Keratinocyte (primary cell): ENCODE results near the gene SLC9A2. TPM values are rescaled to one million over a fixed set of nuclear protein-coding genes. Genes with fewer than 3 reads are reported as not detected.

ENCODE experiments used
- DNase-seq: peaks from one replicate; pipeline ENCODE4 v3.0.0-alpha.2; 2011; ENCODE audit warnings: low read depth, missing footprints, low spot score
- FAIRE-seq: peaks from 2 replicates; lab custom pipeline; 2011; peaks lifted over from hg19 to GRCh38; lab: Jason Lieb, UNC
- H2AFZ ChIP-seq: 2 replicates; pipeline ENCODE4 v1.6.0; 2012; ENCODE audit warnings: low read length, control low read depth, inconsistent platforms; ENCODE audit not compliant: control insufficient read depth
- H3K27ac ChIP-seq: 2 replicates; pipeline ENCODE4 v1.5.1; 2011; ENCODE audit warnings: low read length; ENCODE audit not compliant: control insufficient read depth, insufficient read depth
- H3K27me3 ChIP-seq: 3 replicates; pipeline ENCODE4 v1.6.0; 2011; ENCODE audit warnings: low read length; ENCODE audit not compliant: control insufficient read depth, insufficient read depth; ENCODE audit errors: extremely low read depth
- H3K36me3 ChIP-seq, 2 experiments: 2 replicates in 1 of 2; 3 replicates in 1 of 2; pipeline ENCODE4 v1.5.1; 2011; ENCODE audit warnings: low read length in 2 of 2, mild to moderate bottlenecking in 1 of 2; ENCODE audit not compliant: control insufficient read depth in 2 of 2, insufficient read depth in 2 of 2; ENCODE audit errors: extremely low read depth in 1 of 2
- H3K4me1 ChIP-seq: 3 replicates; pipeline ENCODE4 v1.5.1; 2011; ENCODE audit warnings: low read length; ENCODE audit not compliant: control insufficient read depth, insufficient read depth; ENCODE audit errors: extremely low read depth
- H3K4me2 ChIP-seq: 3 replicates; pipeline ENCODE4 v1.6.0; 2011; ENCODE audit warnings: low read depth, low read length; ENCODE audit not compliant: control insufficient read depth, insufficient read depth; ENCODE audit errors: extremely low read depth
- H3K4me3 ChIP-seq, 3 experiments: fragments of 200-600 bp in 1 of 3; sonication (generic) in 1 of 3; 2 replicates in 2 of 3; 3 replicates in 1 of 3; pipeline ENCODE4 v1.5.1; 2011 to 2016; ENCODE audit warnings: low read length in 3 of 3, mild to moderate bottlenecking in 3 of 3, control low read depth in 2 of 3, inconsistent platforms in 1 of 3, low read depth in 1 of 3, mixed read lengths in 1 of 3, mixed run types in 1 of 3, moderate library complexity in 1 of 3; ENCODE audit not compliant: control insufficient read depth in 2 of 3, insufficient read depth in 2 of 3; ENCODE audit errors: extremely low read depth in 1 of 3
- H3K79me2 ChIP-seq: 2 replicates; pipeline ENCODE4 v1.6.0; 2012; ENCODE audit warnings: low read length; ENCODE audit not compliant: control insufficient read depth, insufficient read depth
- H3K9ac ChIP-seq: 3 replicates; pipeline ENCODE4 v1.6.0; 2011; ENCODE audit warnings: low read length; ENCODE audit not compliant: control insufficient read depth, insufficient read depth; ENCODE audit errors: extremely low read depth
- H3K9me1 ChIP-seq: 3 replicates; pipeline ENCODE4 v1.6.0; 2011; ENCODE audit warnings: low read length; ENCODE audit not compliant: control insufficient read depth, insufficient read depth; ENCODE audit errors: extremely low read depth
- H3K9me3 ChIP-seq: 2 replicates; pipeline ENCODE4 v1.5.1; 2012; ENCODE audit warnings: low read depth, low read length; ENCODE audit not compliant: control insufficient read depth
- H4K20me1 ChIP-seq: 3 replicates; pipeline ENCODE4 v1.6.0; 2011; ENCODE audit warnings: low read length; ENCODE audit not compliant: control insufficient read depth, insufficient read depth; ENCODE audit errors: extremely low read depth
- CTCF ChIP-seq, 3 experiments: IDR thresholded peaks in 1 of 3; conservative IDR thresholded peaks in 1 of 3; optimal IDR thresholded peaks in 1 of 3; 2 replicates in 2 of 3; 3 replicates in 1 of 3; pipeline versions ENCODE3 to v1.5.1; 2011; ENCODE audit warnings: low read length in 3 of 3, mild to moderate bottlenecking in 3 of 3, moderate library complexity in 2 of 3, control low read depth in 1 of 3, inconsistent platforms in 1 of 3; ENCODE audit not compliant: insufficient read depth in 2 of 3; ENCODE audit errors: extremely low read depth in 1 of 3
- EZH2 ChIP-seq: IDR thresholded peaks from one replicate; pipeline ENCODE4 v1.6.1; 2012; ENCODE audit warnings: inconsistent platforms, mild to moderate bottlenecking, low read length, moderate library complexity
- dilution Hi-C: fragments of 300-500 bp; cut with MboI; formaldehyde crosslinking; loops from one replicate; pipeline ENCODE4 v1.7.0; 2020; ENCODE audit warnings: low sequenced_read_pairs; ENCODE audit not compliant: extremely low pct_ligation_motif_present
- polyA plus RNA-seq, 5 experiments: library from polyadenylated mRNA; depleted of rRNA in 3 of 5; stranded (reverse) in 3 of 5; stranded (forward) in 1 of 5; unstranded in 1 of 5; fragments of >200 nt; gene quantifications; 1 replicate in 1 of 5; 2 replicates in 3 of 5; 3 replicates in 1 of 5; pipeline versions ENCODE4 v1.2.1 to v1.2.3, GENCODE V29; 2011 to 2012; ENCODE audit warnings: missing spikeins in 2 of 5, low read depth in 1 of 5, low replicate concordance in 1 of 5

SLC9A2 gene
- polyA plus RNA-seq, 1 donor (not counting 4 experiments of a cell fraction or from before 2014, with no cell fraction given) = 0.13 TPM

GRCh38 chr2:102677244-102678215 is 58.2 kb downstream of the SLC9A2 start:
- peak overlapping the region; percentile 25 for H2AFZ ChIP-seq
- FAIRE-seq = peak; percentile 43

DNA sequence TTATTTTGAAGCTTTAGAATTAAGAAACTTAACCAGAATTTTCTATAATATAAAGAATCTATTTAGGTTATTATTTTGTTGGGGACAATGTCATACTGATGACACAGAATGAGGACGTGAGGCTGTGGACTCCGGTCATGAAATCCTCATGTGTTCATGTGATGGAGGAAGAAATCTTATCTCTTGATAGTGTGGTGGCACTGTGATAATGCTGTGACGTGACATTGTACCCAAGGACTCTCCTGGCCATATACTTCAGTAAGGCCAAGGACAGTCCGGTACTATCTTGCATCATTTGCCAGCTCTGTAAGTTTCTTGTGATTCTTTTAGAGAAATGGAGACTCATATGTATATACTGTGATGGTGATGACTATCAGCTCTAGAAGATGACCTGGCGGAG is 59.1 kb downstream of the SLC9A2 start:
- Histone ChIP-seq H3K27me3 (no peaks in the 10 kb centered on the region), H3K9ac (no peak overlapping the region), H4K20me1 (no peaks in the 10 kb centered on the region), H2AFZ (no peak overlapping the region), H3K79me2 (no peaks in the 10 kb centered on the region), H3K4me2 (no peak overlapping the region), H3K36me3 (no peaks in the 10 kb centered on the region), H3K4me1 (peaks cover 7% of the 10 kb centered on the region), H3K27ac (no peak overlapping the region), H3K9me1 (no peaks in the 10 kb centered on the region), H3K4me3 (no peak overlapping the region), H3K9me3 (no peaks in the 10 kb centered on the region)
- dilution Hi-C loops = no loop called here
- DNase-seq (no peak), FAIRE-seq (no peak)
- TF ChIP-seq EZH2 (no peak), CTCF (optimal IDR thresholded peaks at IDR 0.05 in 1 of 3, IDR thresholded peaks at IDR 0.05 in 1 of 3, conservative IDR thresholded peaks at IDR 0.05 in 1 of 3; ENCODE audit: extremely low read depth in 1 of 3, insufficient read depth in 2 of 3, low read length in 3 of 3) (no peak)

More at GRCh38 chr2:102677244-102678215, 58.2 kb downstream of the SLC9A2 start:
- no peak overlapping the region for H3K9ac ChIP-seq
- no peak overlapping the region for H3K4me3 ChIP-seq
- dilution Hi-C loops = no loop called here
- no peaks in the 10 kb centered on the region for H3K79me2 ChIP-seq
- no peaks in the 10 kb centered on the region for H3K9me3 ChIP-seq
- H3K27me3 ChIP-seq = no peaks in the 10 kb centered on the region
- H3K27ac ChIP-seq = no peak overlapping the region
- H3K9me1 ChIP-seq = no peaks in the 10 kb centered on the region
- H3K4me2 ChIP-seq = peak overlapping the region; percentile 23
- H3K36me3 ChIP-seq = no peaks in the 10 kb centered on the region
- peaks cover 7% of the 10 kb centered on the region for H3K4me1 ChIP-seq
- H4K20me1 ChIP-seq = no peaks in the 10 kb centered on the region
- TF ChIP-seq CTCF (optimal IDR thresholded peaks at IDR 0.05 in 1 of 3, IDR thresholded peaks at IDR 0.05 in 1 of 3, conservative IDR thresholded peaks at IDR 0.05 in 1 of 3; ENCODE audit: extremely low read depth in 1 of 3, insufficient read depth in 2 of 3, low read length in 3 of 3) = no peak
- no peak for TF ChIP-seq EZH2
- DNase-seq = no peak
